ENCODE data around the gene SUSD4. TPM values are rescaled to one million over a fixed set of nuclear protein-coding genes. Genes with fewer than 3 reads are reported as not detected.

The SUSD4 gene
- total RNA-seq, 1 experiment from 2014 or later, result 3.5 TPM

- H4K91ac ChIP-seq (ENCODE audit: insufficient read length, low read depth, low read length), result no peak overlapping the region
- no peaks in the 10 kb centered on the region for H4K20me1 ChIP-seq (ENCODE audit: control insufficient read depth, insufficient read depth, insufficient read length)
- no peaks in the 10 kb centered on the region for H3K9me3 ChIP-seq (ENCODE audit: control insufficient read depth, low read depth, low read length)
- H2AFZ ChIP-seq (ENCODE audit: low read length), result no peak overlapping the region
- no peak overlapping the region for H2BK15ac ChIP-seq (ENCODE audit: low read depth, low read length)
- no peak overlapping the region for H4K5ac ChIP-seq (ENCODE audit: insufficient read length, low read depth, low read length)
- no CpG with 5 or more reads among the region's 3 CpGs for WGBS (ENCODE audit: extremely low coverage, insufficient read length, low lambda C conversion rate)
- no peaks in the 10 kb centered on the region; a peak in 2 of 7 replicates for H3K36me3 Mint-ChIP-seq (ENCODE audit: insufficient read depth in 1 of 3, low read depth in 3 of 3)
- no peak for TF ChIP-seq CTCF (conservative IDR thresholded peaks at IDR 0.05)
- no peak overlapping the region for H3K27ac ChIP-seq (ENCODE audit: insufficient read length, low read depth, low read length)
- no peaks in the 10 kb centered on the region for H3K4me1 Mint-ChIP-seq
- no peaks in the 10 kb centered on the region for H3K27me3 ChIP-seq (ENCODE audit: insufficient read depth, low read length)
- no peak overlapping the region for H3K4ac ChIP-seq (ENCODE audit: low read depth, low read length)
- H3K4me3 Mint-ChIP-seq, result no peak overlapping the region
- no peak overlapping the region for H3K4me2 ChIP-seq (ENCODE audit: insufficient read depth, insufficient read length, low read length)
- H2BK12ac ChIP-seq (ENCODE audit: insufficient read length, low read depth, low read length), result no peak overlapping the region
- no peak overlapping the region for H4K8ac ChIP-seq (replicated peaks; ENCODE audit: insufficient read length, low read depth, low read length)
- H3K23ac ChIP-seq (ENCODE audit: insufficient read length, low read depth, low read length), result no peak overlapping the region
- no peak overlapping the region for H3K18ac ChIP-seq (ENCODE audit: insufficient read length, low read depth, low read length)
- no peak overlapping the region for H2AK5ac ChIP-seq (ENCODE audit: insufficient read length, low read length)
- peaks cover 18% of the 10 kb centered on the region for H3K27me3 Mint-ChIP-seq (ENCODE audit: low read depth)
- no peak overlapping the region for H2BK120ac ChIP-seq (ENCODE audit: low read depth, low read length, poor library complexity, severe bottlenecking)
- H3K27ac Mint-ChIP-seq, result no peak overlapping the region
- DNase-seq, result peak; percentile 5
- H3K9ac ChIP-seq (ENCODE audit: extremely low read depth, insufficient read length, low read length), result no peak overlapping the region
- no peaks in the 10 kb centered on the region for H3K4me1 ChIP-seq (ENCODE audit: insufficient read depth, low read length)
- H2BK5ac ChIP-seq (ENCODE audit: insufficient read length, low read length), result no peak overlapping the region
- H3K9me3 Mint-ChIP-seq, result no peaks in the 10 kb centered on the region; a peak in 1 of 5 replicates
- H3K14ac ChIP-seq (ENCODE audit: insufficient read depth, low read length), result no peak overlapping the region
- H3K79me1 ChIP-seq (ENCODE audit: insufficient read depth, low read depth, low read length, poor library complexity, severe bottlenecking), result no peaks in the 10 kb centered on the region
- no peaks in the 10 kb centered on the region for H3K23me2 ChIP-seq (ENCODE audit: insufficient read length, low read depth, low read length, poor library complexity, severe bottlenecking)
- H2BK20ac ChIP-seq (ENCODE audit: low read depth, low read length, poor library complexity, severe bottlenecking), result no peak overlapping the region
- no peak overlapping the region for H3T11ph ChIP-seq (ENCODE audit: low read length)
- no peaks in the 10 kb centered on the region for H3K79me2 ChIP-seq (ENCODE audit: insufficient read depth, low read length)
- H3K56ac ChIP-seq (ENCODE audit: insufficient read length, low read depth, low read length), result no peak overlapping the region
Measured at GRCh38 chr1:223227031-223227430, 136.9 kb downstream of the SUSD4 start.
